PFSK-1 (cell line): ENCODE results near the gene RABL3.

Experiments used
- POLR2AphosphoS5 ChIP-seq: IDR thresholded peaks from 2 replicates; pipeline ENCODE4 v1.6.1; 2012; ENCODE audit warnings: low read depth, mild to moderate bottlenecking, control low read depth, low read length, moderate library complexity
- SIN3A ChIP-seq: IDR thresholded peaks from 2 replicates; pipeline ENCODE4 v1.6.1; 2012; ENCODE audit warnings: mild to moderate bottlenecking, low read length, moderate library complexity, borderline replicate concordance; ENCODE audit not compliant: insufficient read depth
- TF ChIP-seq, protein P1 (sequence below), 2 experiments: IDR thresholded peaks; 2 replicates each; pipeline versions ENCODE4 v1.6.1 to v1.8.0; 2011 to 2012; ENCODE audit warnings: low read depth in 2 of 2, low read length in 2 of 2, control low read depth in 1 of 2, inconsistent platforms in 1 of 2, mild to moderate bottlenecking in 1 of 2, moderate library complexity in 1 of 2; ENCODE audit not compliant: insufficient read depth in 1 of 2

- TF ChIP-seq POLR2AphosphoS5 (no peak), SIN3A (no peak)
- TF ChIP-seq, protein P1, sequence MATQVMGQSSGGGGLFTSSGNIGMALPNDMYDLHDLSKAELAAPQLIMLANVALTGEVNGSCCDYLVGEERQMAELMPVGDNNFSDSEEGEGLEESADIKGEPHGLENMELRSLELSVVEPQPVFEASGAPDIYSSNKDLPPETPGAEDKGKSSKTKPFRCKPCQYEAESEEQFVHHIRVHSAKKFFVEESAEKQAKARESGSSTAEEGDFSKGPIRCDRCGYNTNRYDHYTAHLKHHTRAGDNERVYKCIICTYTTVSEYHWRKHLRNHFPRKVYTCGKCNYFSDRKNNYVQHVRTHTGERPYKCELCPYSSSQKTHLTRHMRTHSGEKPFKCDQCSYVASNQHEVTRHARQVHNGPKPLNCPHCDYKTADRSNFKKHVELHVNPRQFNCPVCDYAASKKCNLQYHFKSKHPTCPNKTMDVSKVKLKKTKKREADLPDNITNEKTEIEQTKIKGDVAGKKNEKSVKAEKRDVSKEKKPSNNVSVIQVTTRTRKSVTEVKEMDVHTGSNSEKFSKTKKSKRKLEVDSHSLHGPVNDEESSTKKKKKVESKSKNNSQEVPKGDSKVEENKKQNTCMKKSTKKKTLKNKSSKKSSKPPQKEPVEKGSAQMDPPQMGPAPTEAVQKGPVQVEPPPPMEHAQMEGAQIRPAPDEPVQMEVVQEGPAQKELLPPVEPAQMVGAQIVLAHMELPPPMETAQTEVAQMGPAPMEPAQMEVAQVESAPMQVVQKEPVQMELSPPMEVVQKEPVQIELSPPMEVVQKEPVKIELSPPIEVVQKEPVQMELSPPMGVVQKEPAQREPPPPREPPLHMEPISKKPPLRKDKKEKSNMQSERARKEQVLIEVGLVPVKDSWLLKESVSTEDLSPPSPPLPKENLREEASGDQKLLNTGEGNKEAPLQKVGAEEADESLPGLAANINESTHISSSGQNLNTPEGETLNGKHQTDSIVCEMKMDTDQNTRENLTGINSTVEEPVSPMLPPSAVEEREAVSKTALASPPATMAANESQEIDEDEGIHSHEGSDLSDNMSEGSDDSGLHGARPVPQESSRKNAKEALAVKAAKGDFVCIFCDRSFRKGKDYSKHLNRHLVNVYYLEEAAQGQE (IDR thresholded peaks at IDR 0.05; ENCODE audit: insufficient read depth in 1 of 2, low read depth in 2 of 2, low read length in 2 of 2), result no peak
These were observed 21.9 kb upstream of the RABL3 start for GRCh38 chr3:120764206-120764605.
